CD4-positive, alpha-beta T cell (primary cell): Measurements from ENCODE around the gene MPPED2. TPM values are rescaled to one million over a fixed set of nuclear protein-coding genes. Genes with fewer than 3 reads are reported as not detected.

Source experiments
- ATAC-seq: fragments of 200-7000 bp; cut with Tn5 transposase; one replicate; pipeline ENCODE4 v1.10.0; 2022; ENCODE audit warnings: mild to moderate bottlenecking; ENCODE audit not compliant: poor library complexity
- CTCF ChIA-PET: fragments of 350-600 bp; sonication (Branson Sonifier 250); formaldehyde crosslinking; loops from one replicate; lab custom pipeline; 2021; ENCODE audit warnings: antibody characterized with exemption, inconsistent platforms; lab: Charles Lee
- POLR2A ChIA-PET: fragments of 350-600 bp; sonication (Branson Sonifier 250); formaldehyde crosslinking; loops from one replicate; lab custom pipeline; 2021; ENCODE audit warnings: antibody characterized with exemption, inconsistent platforms; lab: Charles Lee
- DNase-seq, 14 experiments: peaks; one replicate each; pipeline ENCODE4 v3.0.0-alpha.2; 2013 to 2020; ENCODE audit warnings: mixed read lengths in 2 of 14
- H3K27ac ChIP-seq, 2 donors: one replicate each; pipeline versions ENCODE4 v1.5.1 to v1.7.0; 2013; ENCODE audit warnings: low read length in 2 of 2, low read depth in 1 of 2, mild to moderate bottlenecking in 1 of 2
- H3K27me3 ChIP-seq, 2 experiments: 1 replicate in 1 of 2; 2 replicates in 1 of 2; pipeline versions ENCODE4 v1.6.1 to v1.7.0; 2013; ENCODE audit warnings: low read length in 2 of 2, control low read depth in 1 of 2, mild to moderate bottlenecking in 1 of 2, moderate library complexity in 1 of 2; ENCODE audit not compliant: insufficient read depth in 2 of 2, control insufficient read depth in 1 of 2
- H3K36me3 ChIP-seq: one replicate; pipeline ENCODE4 v1.6.1; 2013; ENCODE audit warnings: low read length, control low read depth; ENCODE audit not compliant: insufficient read depth
- H3K4me1 ChIP-seq: one replicate; pipeline ENCODE4 v1.6.1; 2013; ENCODE audit warnings: low read length, control low read depth; ENCODE audit not compliant: insufficient read depth
- H3K4me3 ChIP-seq: one replicate; pipeline ENCODE4 v1.5.1; 2013; ENCODE audit warnings: mild to moderate bottlenecking, low read length, moderate library complexity
- H3K9me3 ChIP-seq, 2 experiments: 1 replicate in 1 of 2; 2 replicates in 1 of 2; pipeline versions ENCODE4 v1.6.1 to v1.7.0; 2013; ENCODE audit warnings: low read length in 2 of 2, mild to moderate bottlenecking in 2 of 2, control low read depth in 1 of 2, moderate library complexity in 1 of 2; ENCODE audit not compliant: control insufficient read depth in 1 of 2, insufficient read depth in 1 of 2
- H3K27ac Mint-ChIP-seq: one replicate; pipeline ENCODE4 v1.8.0; 2020; ENCODE audit warnings: mixed read lengths
- H3K27me3 Mint-ChIP-seq: one replicate; pipeline ENCODE4 v1.8.0; 2021; ENCODE audit warnings: mixed read lengths
- H3K36me3 Mint-ChIP-seq: one replicate; pipeline ENCODE4 v1.8.0; 2021; ENCODE audit warnings: low read depth, mixed read lengths
- H3K4me1 Mint-ChIP-seq: one replicate; pipeline ENCODE4 v1.8.0; 2021; ENCODE audit warnings: low read depth, mixed read lengths
- H3K4me3 Mint-ChIP-seq: one replicate; pipeline ENCODE4 v1.8.0; 2020; ENCODE audit warnings: mild to moderate bottlenecking, mixed read lengths
- H3K9me3 Mint-ChIP-seq: one replicate; pipeline ENCODE4 v1.8.0; 2020; ENCODE audit warnings: mixed read lengths
- CTCF ChIP-seq: fragments of 200-600 bp; IDR thresholded peaks from one replicate; pipeline ENCODE4 v1.8.0; 2022; ENCODE audit warnings: antibody characterized with exemption, mild to moderate bottlenecking
- intact Hi-C, 2 experiments: fragments of 100-400 bp; cut with DNase I in 1 of 2; cut with micrococcal nuclease in 1 of 2; formaldehyde crosslinking; loops; one replicate each; pipeline versions ENCODE4 v1.15.1 to v1.9.0; 2023 to 2025; cut with DNase I, micrococcal nuclease
- total RNA-seq, 174 experiments: library from RNA in 2 of 174; stranded (reverse) in 2 of 174; gene quantifications; one replicate each; pipeline ENCODE4 v1.2.3 and lab custom pipeline; 2021 to 2026

The MPPED2 gene
- total RNA-seq, 2 experiments from 2014 or later, result 0.96 to 1.7 TPM

GRCh38 chr11:30429550-30429949 lies 156.6 kb downstream of the MPPED2 start:
- TF ChIP-seq CTCF, result no peak
- Mint-ChIP-seq H3K27me3 (no peaks in the 10 kb centered on the region), H3K36me3 (no peaks in the 10 kb centered on the region), H3K9me3 (no peaks in the 10 kb centered on the region), H3K4me3 (no peak overlapping the region), H3K4me1 (no peaks in the 10 kb centered on the region), H3K27ac (no peak overlapping the region)
- no peak overlapping the region for H3K27ac ChIP-seq
- intact Hi-C loops, result no loop called here
- no peaks in the 10 kb centered on the region for H3K4me1 ChIP-seq
- POLR2A ChIA-PET, result no interaction called here
- no peak overlapping the region for H3K4me3 ChIP-seq
- ATAC-seq, result no peak
- no peak for DNase-seq
- H3K36me3 ChIP-seq, result no peaks in the 10 kb centered on the region
- CTCF ChIA-PET, result no interaction called here
- H3K27me3 ChIP-seq, result no peaks in the 10 kb centered on the region
- no peaks in the 10 kb centered on the region for H3K9me3 ChIP-seq

GRCh38 chr11:30426781-30427180 lies 159.4 kb downstream of the MPPED2 start:
- no peaks in the 10 kb centered on the region for H3K36me3 ChIP-seq
- intact Hi-C loops, result no loop called here
- H3K4me1 Mint-ChIP-seq, result no peaks in the 10 kb centered on the region
- CTCF ChIA-PET, result no interaction called here
- POLR2A ChIA-PET, result no interaction called here
- H3K27me3 Mint-ChIP-seq, result no peaks in the 10 kb centered on the region
- no peak for DNase-seq
- H3K27ac ChIP-seq, result no peak overlapping the region
- no peaks in the 10 kb centered on the region for H3K4me1 ChIP-seq
- no peak overlapping the region for H3K4me3 Mint-ChIP-seq
- no peak for ATAC-seq
- H3K27me3 ChIP-seq, result no peaks in the 10 kb centered on the region
- no peaks in the 10 kb centered on the region for H3K36me3 Mint-ChIP-seq
- no peak overlapping the region for H3K27ac Mint-ChIP-seq
- H3K9me3 Mint-ChIP-seq, result no peaks in the 10 kb centered on the region
- no peak for TF ChIP-seq CTCF
- no peaks in the 10 kb centered on the region for H3K9me3 ChIP-seq
- H3K4me3 ChIP-seq, result no peak overlapping the region

GRCh38 chr11:30424844-30425243 lies 161.3 kb downstream of the MPPED2 start:
- intact Hi-C loops, result no loop called here
- Histone ChIP-seq H3K36me3 (no peaks in the 10 kb centered on the region), H3K9me3 (no peaks in the 10 kb centered on the region), H3K27ac (no peak overlapping the region), H3K4me1 (no peaks in the 10 kb centered on the region), H3K4me3 (no peak overlapping the region), H3K27me3 (no peaks in the 10 kb centered on the region)
- no peaks in the 10 kb centered on the region for H3K36me3 Mint-ChIP-seq
- POLR2A ChIA-PET, result no interaction called here
- H3K27me3 Mint-ChIP-seq, result no peaks in the 10 kb centered on the region
- no peaks in the 10 kb centered on the region for H3K4me1 Mint-ChIP-seq
- H3K27ac Mint-ChIP-seq, result no peak overlapping the region
- DNase-seq (no peak), ATAC-seq (no peak)
- no peak overlapping the region for H3K4me3 Mint-ChIP-seq
- TF ChIP-seq CTCF, result no peak
- H3K9me3 Mint-ChIP-seq, result no peaks in the 10 kb centered on the region
- CTCF ChIA-PET, result no interaction called here
